Measurements from ENCODE around the gene TLR4. TPM values are rescaled to one million over a fixed set of nuclear protein-coding genes. Genes with fewer than 3 reads are reported as not detected.

The TLR4 gene
- polyA plus RNA-seq, 2 of the 4 experiments (the other 2 are of a cell fraction): 0.03 to 0.04 TPM

- no peak overlapping the region for H3K27ac ChIP-seq
- no peak overlapping the region for H3K4me3 ChIP-seq
- TF ChIP-seq, protein P1, sequence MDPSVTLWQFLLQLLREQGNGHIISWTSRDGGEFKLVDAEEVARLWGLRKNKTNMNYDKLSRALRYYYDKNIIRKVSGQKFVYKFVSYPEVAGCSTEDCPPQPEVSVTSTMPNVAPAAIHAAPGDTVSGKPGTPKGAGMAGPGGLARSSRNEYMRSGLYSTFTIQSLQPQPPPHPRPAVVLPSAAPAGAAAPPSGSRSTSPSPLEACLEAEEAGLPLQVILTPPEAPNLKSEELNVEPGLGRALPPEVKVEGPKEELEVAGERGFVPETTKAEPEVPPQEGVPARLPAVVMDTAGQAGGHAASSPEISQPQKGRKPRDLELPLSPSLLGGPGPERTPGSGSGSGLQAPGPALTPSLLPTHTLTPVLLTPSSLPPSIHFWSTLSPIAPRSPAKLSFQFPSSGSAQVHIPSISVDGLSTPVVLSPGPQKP (IDR thresholded peaks at IDR 0.05; ENCODE audit: low read depth, low read length): no peak
- no peak for TF ChIP-seq POLR2A (IDR thresholded peaks at IDR 0.05; ENCODE audit: low read length)
- TF ChIP-seq MAX (IDR thresholded peaks at IDR 0.05): no peak
- TF ChIP-seq HOXB13 (CRISPR knock-in tag; IDR thresholded peaks at IDR 0.05; ENCODE audit: low read depth): no peak
- no peak for TF ChIP-seq POLR2AphosphoS2 (conservative IDR thresholded peaks at IDR 0.05; ENCODE audit: low read length)
- TF ChIP-seq ZSCAN20 (CRISPR knock-in tag; IDR thresholded peaks at IDR 0.05): no peak
- no peak for TF ChIP-seq GATA3 (IDR thresholded peaks at IDR 0.05; ENCODE audit: borderline replicate concordance)
- no peak for TF ChIP-seq EP300 (IDR thresholded peaks at IDR 0.05)
- TF ChIP-seq FOSB (CRISPR knock-in tag; IDR thresholded peaks at IDR 0.05): no peak
- TF ChIP-seq SREBF2 (IDR thresholded peaks at IDR 0.05): no peak
- TF ChIP-seq RARB (CRISPR knock-in tag; IDR thresholded peaks at IDR 0.05): no peak
- no peak for TF ChIP-seq EHMT2 (IDR thresholded peaks at IDR 0.05; ENCODE audit: low read depth)
- TF ChIP-seq JUNB (IDR thresholded peaks at IDR 0.05): no peak
- TF ChIP-seq TFCP2L1 (CRISPR knock-in tag; IDR thresholded peaks at IDR 0.05): no peak
- no peak for TF ChIP-seq HDAC2 (IDR thresholded peaks at IDR 0.05)
- no peak for TF ChIP-seq RFX5 (IDR thresholded peaks at IDR 0.05)
- no peak for TF ChIP-seq RAD21 (conservative IDR thresholded peaks at IDR 0.05 in 1 of 2, IDR thresholded peaks at IDR 0.05 in 1 of 2)
- WGBS (ENCODE audit: missing lambda C conversion rate): 32% methylated on average over 3 of the region's 3 CpGs
- H3K4me2 ChIP-seq: no peak overlapping the region
- POLR2A ChIA-PET: no interaction called here
- CTCF ChIA-PET: interaction anchor here (0.6 to 1.5 kb wide), 2 partner anchors 10 to 20 kb away, joined by 3 read pairs; no protein-coding TSS in a partner anchor
- FAIRE-seq: no peak
- DNase-seq (ENCODE audit: low read depth in 1 of 2, low spot score in 1 of 2): no peak
- no peaks in the 10 kb centered on the region for H3K4me1 ChIP-seq
- no peaks in the 10 kb centered on the region for H3K9me3 ChIP-seq
- ATAC-seq: no peak
Observed at GRCh38 chr9:117662651-117663050, 41.6 kb upstream of the TLR4 start.

- TF ChIP-seq NFE2L2 (conservative IDR thresholded peaks at IDR 0.05; ENCODE audit: low read length) (peak; percentile 94), MAFK (IDR thresholded peaks at IDR 0.05; ENCODE audit: partially characterized antibody) (peak; percentile 87), FOSL2 (IDR thresholded peaks at IDR 0.05) (no peak), FOSL2 (CRISPR knock-in tag; IDR thresholded peaks at IDR 0.05) (no peak)
- ATAC-seq (no peak), DNase-seq (ENCODE audit: low read depth in 1 of 2, low spot score in 1 of 2) (no peak), FAIRE-seq (no peak)
- 0 out of 6 replicates have a peak overlapping the region, but pooled peaks of 1 of the 2 experiments have one; percentile 40 for H3K27ac ChIP-seq
- H3K4me3 ChIP-seq: no peak overlapping the region
- WGBS (ENCODE audit: missing lambda C conversion rate): 68% methylated on average over 1 of the region's 1 CpG
- CTCF ChIA-PET: no interaction called here
- H3K9me3 ChIP-seq: no peaks in the 10 kb centered on the region
- POLR2A ChIA-PET: no interaction called here
- no peak overlapping the region for H3K4me2 ChIP-seq
- no peaks in the 10 kb centered on the region for H3K4me1 ChIP-seq
Observed at GRCh38 chr9:117664419-117664818, 39.8 kb upstream of the TLR4 start.

DNA sequence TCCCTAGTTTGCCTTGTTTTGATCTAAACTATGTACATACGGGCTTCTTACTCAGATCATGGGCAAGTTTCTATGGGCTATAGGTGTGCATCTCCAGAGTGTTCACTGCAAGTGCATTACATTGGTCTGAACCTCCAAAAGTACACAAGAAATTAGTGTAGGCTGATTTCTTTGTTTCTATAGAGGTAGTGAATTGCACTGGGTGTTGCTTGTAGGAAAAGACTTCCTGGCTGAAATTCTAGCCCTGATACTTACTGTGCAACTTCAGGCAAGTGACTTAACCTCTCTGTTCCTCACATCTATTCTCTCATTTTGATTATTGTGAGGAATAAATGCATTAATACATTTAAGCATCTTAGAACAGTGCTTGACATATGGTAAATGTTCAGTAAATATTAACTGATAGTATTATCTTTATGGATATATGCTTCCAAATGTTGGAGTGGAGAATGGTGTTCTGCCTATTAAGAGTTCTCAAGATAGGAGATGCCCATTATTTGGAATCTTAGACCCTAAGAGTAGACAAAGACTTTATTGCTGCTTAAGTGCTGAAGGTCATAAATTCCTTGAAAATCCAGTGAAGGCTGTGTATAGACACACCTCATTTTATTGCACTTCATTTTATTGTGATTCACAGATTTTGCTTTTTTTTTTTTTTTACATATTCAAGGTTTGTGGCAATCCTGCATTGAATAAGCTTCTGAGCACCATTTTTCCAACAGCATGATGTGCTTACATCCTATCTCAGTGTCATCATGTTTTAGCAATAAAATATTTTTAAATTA is 38.4 kb upstream of the TLR4 start:
- Histone ChIP-seq H3K27ac (no peak overlapping the region), H3K4me3 (no peak overlapping the region), H3K4me2 (no peak overlapping the region), H3K9me3 (no peaks in the 10 kb centered on the region), H3K4me1 (no peaks in the 10 kb centered on the region)
- ChIA-PET POLR2A (no interaction called here), CTCF (no interaction called here)
- ATAC-seq (no peak), DNase-seq (ENCODE audit: low read depth in 1 of 2, low spot score in 1 of 2) (no peak), FAIRE-seq (no peak)
- 57% methylated on average over 1 of the region's 1 CpG for WGBS (ENCODE audit: missing lambda C conversion rate)
- TF ChIP-seq ZFP36 (IDR thresholded peaks at IDR 0.05; ENCODE audit: borderline replicate concordance, partially characterized antibody): no peak
- no peak for TF ChIP-seq HES2 (IDR thresholded peaks at IDR 0.05)
- no peak for TF ChIP-seq FOXS1 (CRISPR knock-in tag; IDR thresholded peaks at IDR 0.05)
- no peak for TF ChIP-seq HEYL (CRISPR knock-in tag; IDR thresholded peaks at IDR 0.05)
- no peak for TF ChIP-seq HOXA7 (CRISPR knock-in tag; IDR thresholded peaks at IDR 0.05)
- TF ChIP-seq FOSB (CRISPR knock-in tag; IDR thresholded peaks at IDR 0.05): no peak
- TF ChIP-seq, protein P2, sequence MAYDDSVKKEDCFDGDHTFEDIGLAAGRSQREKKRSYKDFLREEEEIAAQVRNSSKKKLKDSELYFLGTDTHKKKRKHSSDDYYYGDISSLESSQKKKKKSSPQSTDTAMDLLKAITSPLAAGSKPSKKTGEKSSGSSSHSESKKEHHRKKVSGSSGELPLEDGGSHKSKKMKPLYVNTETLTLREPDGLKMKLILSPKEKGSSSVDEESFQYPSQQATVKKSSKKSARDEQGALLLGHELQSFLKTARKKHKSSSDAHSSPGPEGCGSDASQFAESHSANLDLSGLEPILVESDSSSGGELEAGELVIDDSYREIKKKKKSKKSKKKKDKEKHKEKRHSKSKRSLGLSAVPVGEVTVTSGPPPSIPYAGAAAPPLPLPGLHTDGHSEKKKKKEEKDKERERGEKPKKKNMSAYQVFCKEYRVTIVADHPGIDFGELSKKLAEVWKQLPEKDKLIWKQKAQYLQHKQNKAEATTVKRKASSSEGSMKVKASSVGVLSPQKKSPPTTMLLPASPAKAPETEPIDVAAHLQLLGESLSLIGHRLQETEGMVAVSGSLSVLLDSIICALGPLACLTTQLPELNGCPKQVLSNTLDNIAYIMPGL (CRISPR knock-in tag; IDR thresholded peaks at IDR 0.05; ENCODE audit: borderline replicate concordance): no peak
- TF ChIP-seq HOXB5 (CRISPR knock-in tag; IDR thresholded peaks at IDR 0.05): no peak
- TF ChIP-seq KDM1A (IDR thresholded peaks at IDR 0.05; ENCODE audit: low read depth): no peak
- TF ChIP-seq, protein P1 (IDR thresholded peaks at IDR 0.05; ENCODE audit: low read depth, low read length): no peak
- TF ChIP-seq CBX2 (IDR thresholded peaks at IDR 0.05; ENCODE audit: borderline replicate concordance, low read depth): no peak
- TF ChIP-seq HOXB13 (CRISPR knock-in tag; IDR thresholded peaks at IDR 0.05; ENCODE audit: low read depth): no peak
- TF ChIP-seq HDAC2 (IDR thresholded peaks at IDR 0.05): no peak
- TF ChIP-seq E2F6 (IDR thresholded peaks at IDR 0.05; ENCODE audit: borderline replicate concordance, low read depth): no peak
- no peak for TF ChIP-seq JUN (IDR thresholded peaks at IDR 0.05)

All from A549 (cell line).